Islet precursor cell (in vitro differentiated cells): ENCODE data around the gene EPHB1.
A peak's percentile ranks its signal among the peaks of the same experiment; 100 is the strongest.

Experiments used
- DNase-seq: peaks from one replicate; pipeline ENCODE4 v3.0.0-alpha.2; 2018

EPHB1 gene

DNA sequence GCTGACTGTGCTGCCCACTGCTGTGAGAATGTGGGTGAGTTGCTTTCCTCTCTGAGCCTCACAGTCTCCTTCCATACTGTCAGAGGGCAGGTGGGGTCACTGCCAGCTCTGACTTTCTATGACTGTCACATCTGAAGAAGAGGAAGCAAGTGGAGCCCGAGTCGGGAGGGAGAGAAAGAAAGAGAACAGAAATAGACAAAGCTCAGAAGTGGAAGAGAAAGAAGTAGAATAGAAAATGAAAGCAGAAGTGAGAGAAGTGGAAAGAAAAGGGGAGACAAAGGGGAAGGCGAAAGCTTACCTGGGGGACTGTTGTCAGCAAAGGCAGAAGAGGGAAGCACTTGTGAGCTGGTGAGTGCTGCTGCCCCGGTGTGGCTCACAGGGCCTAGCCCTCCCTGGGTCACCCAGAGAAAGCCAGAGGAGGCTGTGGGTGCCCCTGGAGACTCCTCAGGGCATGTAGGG is 57.9 kb downstream of the EPHB1 start:
- DNase-seq: no peak

GRCh38 chr3:134854254-134854653 is 59.2 kb downstream of the EPHB1 start:
- no peak for DNase-seq

DNA sequence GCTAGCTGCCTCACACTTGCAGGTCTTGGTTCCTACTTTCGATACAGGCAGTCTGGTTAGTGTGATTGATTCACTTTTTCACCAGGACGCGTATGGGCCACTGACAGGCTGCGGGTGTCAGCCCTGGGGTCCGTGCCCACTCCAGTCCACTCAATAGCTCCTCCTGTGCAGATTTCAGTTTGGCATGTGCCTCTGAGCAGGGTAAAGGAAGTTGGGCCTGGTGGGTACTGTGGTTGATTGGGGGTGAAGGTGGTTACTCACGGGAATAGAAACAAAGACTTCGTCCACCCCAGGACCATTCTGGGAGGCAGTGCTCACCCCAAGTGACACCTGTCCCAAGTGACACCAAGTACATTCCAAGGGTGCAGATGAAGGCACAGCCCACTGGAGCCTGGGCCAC is 62.3 kb downstream of the EPHB1 start:
- peak; percentile 18 for DNase-seq

- peak; percentile 12 for DNase-seq
Observed at GRCh38 chr3:134857776-134858362, 62.8 kb downstream of the EPHB1 start.

DNA sequence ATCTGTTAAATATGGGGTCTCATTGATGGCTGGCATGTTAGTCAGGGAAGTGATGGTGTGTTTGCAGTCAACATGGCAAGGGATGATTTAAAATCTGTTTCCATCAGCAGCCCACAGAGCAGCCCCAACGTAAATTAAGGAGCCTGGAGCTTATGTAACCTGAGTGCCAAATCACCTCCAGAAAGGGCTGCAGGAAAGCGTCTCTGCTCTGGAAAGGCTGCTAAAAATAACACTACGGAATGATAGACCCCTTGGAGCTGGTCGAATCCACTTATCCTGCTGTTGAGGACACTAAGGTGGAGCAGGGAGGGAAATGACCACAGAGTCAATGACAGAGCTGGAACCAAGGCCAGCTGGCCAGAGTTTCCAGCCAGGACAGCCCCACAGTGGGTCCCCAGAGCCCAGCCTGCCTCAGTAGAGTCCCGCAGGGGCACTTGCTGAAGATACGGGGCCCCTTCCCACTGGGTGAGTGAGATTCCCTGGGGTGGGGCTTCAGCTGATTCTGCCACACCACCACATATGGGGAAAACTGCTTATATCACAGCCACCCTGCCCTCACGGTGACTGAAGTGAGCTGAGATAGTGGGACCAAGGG is 63.5 kb downstream of the EPHB1 start:
- peak; percentile 27 for DNase-seq

- DNase-seq: peak; percentile 22
Observed at GRCh38 chr3:134859341-134859740, 64.3 kb downstream of the EPHB1 start.

DNA sequence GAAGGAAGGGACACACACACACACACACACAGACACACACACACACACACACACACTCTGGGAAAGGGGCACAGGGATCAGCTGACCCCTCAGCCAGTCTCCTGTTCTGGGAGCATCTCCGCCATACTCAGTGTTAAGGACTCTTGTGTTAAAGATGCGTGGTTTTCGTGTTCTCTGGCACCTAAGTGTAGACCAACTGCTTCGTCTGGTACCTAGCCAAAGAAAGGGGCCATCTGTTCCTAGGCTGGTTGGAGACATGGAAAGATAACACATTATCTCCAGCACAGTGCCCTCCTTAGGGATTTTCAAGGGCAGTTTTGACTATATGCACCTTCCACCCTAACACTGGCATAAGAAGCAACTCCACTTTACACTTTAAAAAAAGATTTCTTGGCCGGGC is 65.1 kb downstream of the EPHB1 start:
- peak; percentile 19 for DNase-seq

DNA sequence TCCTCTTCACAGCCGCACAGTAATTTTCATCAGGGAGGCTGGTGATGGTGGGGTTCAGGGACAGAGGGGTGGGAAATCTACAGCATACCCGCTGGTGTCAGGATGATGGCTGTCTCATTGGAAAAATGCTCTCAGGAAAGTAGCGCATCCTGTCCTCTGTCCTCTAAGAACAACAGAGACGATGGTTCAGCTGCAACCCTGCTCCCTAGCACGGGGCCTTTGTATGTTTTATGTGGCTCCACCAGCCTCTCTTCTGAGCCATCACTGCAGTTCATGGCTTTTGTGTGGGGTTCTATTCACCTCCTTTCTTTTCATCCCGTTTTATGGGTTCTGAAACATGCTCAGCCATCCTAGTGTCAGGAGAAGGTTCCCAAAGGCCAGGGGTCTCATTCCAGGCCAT is 68.9 kb downstream of the EPHB1 start:
- no peak for DNase-seq

GRCh38 chr3:134864636-134865035 is 69.6 kb downstream of the EPHB1 start:
- peak; percentile 35 for DNase-seq

GRCh38 chr3:134867277-134867676 is 72.2 kb downstream of the EPHB1 start:
- DNase-seq: peak; percentile 9

DNA sequence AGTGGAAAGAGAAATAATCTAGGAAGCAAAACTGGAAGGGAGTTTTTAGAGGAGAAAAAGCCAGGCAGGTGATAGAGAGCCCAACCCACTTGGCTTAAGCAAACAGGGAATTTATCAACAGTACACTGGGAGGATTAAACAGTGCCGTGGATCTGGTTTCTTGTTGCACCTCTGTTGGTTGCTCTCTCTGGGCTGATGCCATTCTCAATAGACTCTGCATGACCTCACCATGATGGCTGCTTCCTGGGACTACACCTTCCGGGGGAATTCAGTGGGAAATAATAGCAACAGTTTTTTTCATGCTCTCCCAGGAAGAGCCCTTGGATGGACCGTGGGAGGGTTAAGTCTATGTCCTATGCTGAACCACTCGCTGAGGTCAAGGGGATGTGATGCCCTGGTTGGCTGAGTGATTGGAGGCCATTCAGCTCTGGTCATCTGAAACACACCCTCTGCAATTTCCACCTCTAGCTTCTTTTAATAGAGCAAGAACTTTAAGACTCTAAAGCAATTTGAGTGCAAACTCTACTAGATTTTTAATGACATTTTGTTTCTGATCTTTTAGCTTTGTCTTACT is 74.2 kb downstream of the EPHB1 start:
- no peak for DNase-seq

DNA sequence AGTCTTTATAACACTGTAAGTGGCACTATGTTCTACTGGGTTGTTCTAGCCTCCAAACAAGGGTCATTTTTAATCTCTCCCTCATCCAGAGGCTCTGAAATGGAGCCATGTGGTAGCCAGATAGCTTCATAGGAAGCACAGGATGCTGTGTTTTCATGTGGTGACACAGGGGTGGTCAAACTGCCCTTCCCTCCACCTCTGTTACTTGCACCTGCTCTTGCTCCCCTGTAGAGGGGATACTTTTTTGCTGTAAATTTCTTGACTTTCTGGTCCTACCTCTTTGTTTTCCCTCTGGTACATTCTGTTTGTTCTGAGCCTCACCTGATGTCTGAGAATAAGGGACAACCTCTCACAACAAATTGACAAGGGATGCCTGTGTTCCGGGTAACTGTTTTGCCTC is 76.8 kb downstream of the EPHB1 start:
- no peak for DNase-seq

- DNase-seq: no peak
Observed at GRCh38 chr3:134872440-134873388, 77.7 kb downstream of the EPHB1 start.

DNA sequence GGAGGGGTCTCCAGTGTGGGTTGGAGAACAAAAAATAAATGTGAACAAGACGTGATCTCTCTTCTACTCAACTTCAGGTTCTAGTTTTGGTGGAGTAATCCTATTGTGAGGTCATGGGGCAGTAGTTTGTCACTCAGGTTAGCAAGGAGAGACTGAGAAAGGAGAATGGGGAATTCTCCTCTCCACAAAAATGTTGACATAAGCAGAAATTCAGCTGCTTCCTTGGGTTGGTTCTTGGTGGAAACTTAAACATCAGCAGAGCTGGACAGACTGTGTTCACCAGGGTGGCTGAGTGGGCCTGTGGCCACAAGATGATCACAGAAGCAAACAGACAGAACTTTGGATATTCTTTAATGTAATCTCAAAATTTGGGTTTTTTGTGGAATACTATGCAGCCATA is 78.7 kb downstream of the EPHB1 start:
- no peak for DNase-seq

DNA sequence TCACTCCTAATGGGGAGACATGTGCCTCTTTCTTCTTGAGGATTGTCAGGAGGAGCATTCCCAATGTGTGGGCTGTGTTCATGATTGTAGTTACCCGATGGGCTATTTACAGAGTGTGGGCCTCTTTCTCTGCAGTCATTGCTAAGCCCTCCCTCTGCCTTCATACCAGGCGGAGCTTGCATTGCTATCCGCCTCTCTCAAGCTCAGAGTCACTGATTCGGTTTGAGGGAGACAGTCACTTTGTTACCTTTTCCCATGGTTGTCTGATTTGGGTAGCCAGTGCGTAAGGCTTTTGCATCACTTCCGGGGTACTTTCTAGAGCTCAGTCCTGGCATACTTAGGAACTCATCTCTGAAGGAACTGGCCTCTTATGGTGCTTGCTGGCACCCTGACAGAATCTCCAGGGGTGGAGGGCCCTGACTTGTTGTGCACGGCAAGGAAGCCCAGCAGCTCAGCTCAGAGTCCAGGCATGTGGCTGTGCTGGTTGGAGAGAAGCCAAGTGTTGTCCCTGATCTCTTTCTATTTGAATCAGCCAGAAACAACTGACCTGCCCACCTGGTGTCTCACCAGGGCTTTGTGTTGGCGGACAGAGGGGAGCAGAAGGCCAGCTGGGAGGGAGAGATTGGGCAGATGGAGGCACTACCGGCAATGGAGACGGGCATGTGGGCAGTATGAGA is 79.8 kb downstream of the EPHB1 start:
- DNase-seq: no peak

DNA sequence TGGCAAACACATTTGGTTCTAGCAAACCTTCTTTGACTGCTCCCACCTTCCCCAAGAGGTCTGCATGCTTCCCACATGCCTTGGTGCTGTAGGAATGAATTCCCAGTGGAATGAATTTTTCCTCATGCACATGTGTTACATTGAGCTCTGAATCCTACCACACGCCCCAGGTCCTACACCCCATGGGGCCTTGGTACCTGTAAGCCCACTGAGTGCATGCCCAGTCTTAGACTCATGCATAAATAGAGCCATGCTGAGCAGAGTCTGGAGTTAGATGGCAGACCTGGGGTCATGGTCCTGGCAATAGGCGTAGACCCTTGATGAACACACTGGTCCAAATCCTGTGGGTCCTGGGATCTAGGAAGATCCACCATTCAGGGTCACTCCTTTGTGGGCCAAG is 81.8 kb downstream of the EPHB1 start:
- no peak for DNase-seq

DNA sequence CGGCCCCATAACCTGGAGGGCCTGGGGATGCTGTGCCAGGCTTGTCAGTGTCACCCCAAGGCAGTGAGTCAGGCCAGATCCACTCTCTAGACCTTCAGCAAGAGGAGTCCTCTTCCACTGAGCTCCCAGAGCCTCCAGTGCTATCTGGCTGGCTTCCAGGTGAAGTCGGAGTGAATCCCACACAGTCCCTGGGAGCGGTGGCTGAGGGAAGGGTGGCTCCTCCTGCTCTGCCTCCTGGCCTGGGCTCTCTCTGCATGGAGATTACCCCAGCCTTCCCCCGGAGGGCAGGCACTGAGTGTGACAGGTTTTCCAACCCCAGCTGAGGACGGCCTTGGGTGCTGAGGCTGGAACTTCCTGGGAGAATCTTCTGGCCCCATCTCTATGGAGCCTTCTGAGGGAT is 82.7 kb downstream of the EPHB1 start:
- DNase-seq: no peak

DNA sequence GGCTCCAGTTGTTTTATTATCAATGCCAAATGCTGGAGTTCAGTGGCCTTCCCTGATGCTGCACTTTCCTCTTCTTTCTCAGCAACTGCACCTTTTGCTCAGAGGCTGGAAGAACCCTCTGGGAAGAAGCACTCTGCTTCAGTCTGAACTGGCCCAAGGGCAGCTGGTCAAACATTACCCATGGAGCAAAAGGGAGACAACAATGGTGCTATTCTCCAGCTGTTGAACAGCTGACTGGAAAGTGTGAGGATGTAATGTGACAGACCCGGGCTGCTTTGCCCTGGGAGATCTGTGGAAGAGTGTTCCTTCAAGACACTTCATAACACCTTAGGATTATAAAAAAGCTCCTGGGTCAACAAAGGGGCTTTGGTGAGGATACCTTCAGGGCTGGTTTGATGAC is 84.9 kb downstream of the EPHB1 start:
- peak; percentile 67 for DNase-seq

DNA sequence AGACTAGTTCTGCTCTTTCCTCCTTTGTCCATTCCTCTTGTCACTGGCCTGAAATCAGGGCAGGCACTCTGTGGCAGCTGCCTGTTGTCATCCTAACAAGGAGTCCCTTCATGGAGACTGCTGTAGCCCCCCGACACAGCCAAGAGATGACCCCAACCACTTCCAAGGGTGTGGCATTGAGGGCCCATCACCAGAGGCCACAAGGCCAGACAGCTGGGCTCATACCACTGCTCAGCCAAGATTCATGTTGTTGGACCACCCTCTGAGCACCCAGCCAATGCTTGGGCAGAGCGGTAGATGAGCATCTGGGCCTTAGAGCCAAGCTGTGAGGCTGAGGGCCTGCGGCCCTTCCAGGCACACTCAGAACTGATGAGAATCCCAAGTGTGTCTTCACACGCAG is 85.4 kb downstream of the EPHB1 start:
- no peak for DNase-seq

- no peak for DNase-seq
Observed at GRCh38 chr3:134881305-134881704, 86.2 kb downstream of the EPHB1 start.

GRCh38 chr3:134883697-134884385 is 88.8 kb downstream of the EPHB1 start:
- no peak for DNase-seq

GRCh38 chr3:134885877-134886621 is 91.0 kb downstream of the EPHB1 start:
- peak; percentile 68 for DNase-seq
